SH-SY5Y (cell line): ENCODE results near the gene FAU.

ENCODE experiments used
- GATA2 ChIP-seq: IDR thresholded peaks from 2 replicates; pipeline ENCODE4 v1.6.1; 2011; ENCODE audit warnings: mild to moderate bottlenecking, low read depth, low read length
- GATA3 ChIP-seq: IDR thresholded peaks from 2 replicates; pipeline ENCODE4 v1.6.1; 2011; ENCODE audit warnings: low read depth, mild to moderate bottlenecking, low read length, moderate library complexity

The FAU gene

DNA sequence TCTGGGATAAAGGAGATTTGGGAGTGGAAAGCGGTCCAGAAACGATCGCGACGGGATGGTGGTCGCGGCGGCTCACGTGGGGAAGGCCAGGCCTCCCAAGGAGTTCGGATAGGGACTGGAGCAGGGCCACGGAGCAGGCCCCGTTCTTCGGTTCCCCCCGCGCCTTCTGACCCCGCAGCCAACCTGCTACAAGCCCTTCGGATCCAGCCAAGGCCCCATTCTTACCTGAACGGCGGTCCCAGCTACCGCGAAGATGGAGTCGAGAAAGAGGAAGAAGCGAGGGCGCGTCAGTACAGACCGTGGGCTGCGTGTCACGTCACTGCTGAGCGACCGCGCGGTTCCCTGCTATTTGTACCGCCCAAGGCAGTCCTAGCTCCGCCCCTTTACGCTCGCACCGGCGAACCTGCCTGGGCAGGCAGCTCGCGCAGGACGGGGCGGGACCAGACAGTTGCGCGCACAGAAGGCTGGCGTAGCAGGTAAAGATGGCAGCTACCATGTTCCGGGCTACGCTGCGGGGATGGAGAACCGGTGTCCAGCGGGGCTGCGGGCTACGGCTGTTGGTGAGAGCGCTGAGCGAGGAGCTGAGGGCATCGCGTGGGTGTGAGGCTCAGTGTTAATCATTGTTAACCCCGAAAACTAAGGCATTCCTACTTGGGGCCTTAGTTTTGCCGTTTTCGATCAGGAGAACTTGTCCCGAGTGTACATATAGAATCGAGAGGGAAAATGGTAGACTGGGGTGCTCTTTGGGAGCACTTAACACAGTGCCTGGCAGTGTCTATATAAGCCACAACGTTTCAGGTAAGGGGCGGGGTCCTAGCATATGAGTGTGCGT is at the start of gene FAU, which contains the start of gene MRPL49:
Gene FAU (minus strand): TSS at position 270 of the 832 bp plus-strand sequence. CDS start 321 bp downstream, outside the sequence.
Gene MRPL49 (plus strand): TSS at position 457 of the 832 bp plus-strand sequence. CDS start 26 bp downstream, at position 483.
- TF ChIP-seq GATA2 (no peak), GATA3 (no peak)

GRCh38 chr11:65170058-65170534 is 48.2 kb upstream of the FAU start, which contains the start of gene SPDYC:
TSS of gene SPDYC (plus strand) at chr11:65170233. CDS start at chr11:65171358, 1,125 bp downstream.
- TF ChIP-seq GATA2: no peak
- TF ChIP-seq GATA3: no peak

- TF ChIP-seq GATA2 (no peak), GATA3 (no peak)
Measured at GRCh38 chr11:65169164-65169641, 47.3 kb upstream of the FAU start.

DNA sequence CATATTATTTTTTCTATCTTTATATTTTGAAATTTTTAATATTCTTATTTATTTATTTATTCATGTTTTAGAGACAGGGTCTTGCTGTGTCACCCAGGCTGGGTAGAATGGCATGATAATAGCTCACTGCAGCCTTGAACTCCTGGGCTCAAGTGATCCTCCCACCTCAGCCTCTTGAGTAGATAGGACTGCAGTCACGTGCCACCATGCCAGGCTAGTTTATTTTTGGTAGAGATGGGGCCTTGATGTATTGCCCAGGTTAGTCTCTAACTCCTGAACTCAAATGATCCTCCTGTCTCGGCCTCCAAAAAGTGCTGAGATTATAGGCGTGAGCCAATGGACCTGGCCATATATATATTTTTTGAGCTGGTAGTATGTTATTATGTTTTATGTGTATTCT is 45.7 kb upstream of the FAU start:
- no peak for TF ChIP-seq GATA3
- TF ChIP-seq GATA2: no peak

GRCh38 chr11:65166893-65167292 is 45.0 kb upstream of the FAU start:
- no peak for TF ChIP-seq GATA3
- no peak for TF ChIP-seq GATA2

DNA sequence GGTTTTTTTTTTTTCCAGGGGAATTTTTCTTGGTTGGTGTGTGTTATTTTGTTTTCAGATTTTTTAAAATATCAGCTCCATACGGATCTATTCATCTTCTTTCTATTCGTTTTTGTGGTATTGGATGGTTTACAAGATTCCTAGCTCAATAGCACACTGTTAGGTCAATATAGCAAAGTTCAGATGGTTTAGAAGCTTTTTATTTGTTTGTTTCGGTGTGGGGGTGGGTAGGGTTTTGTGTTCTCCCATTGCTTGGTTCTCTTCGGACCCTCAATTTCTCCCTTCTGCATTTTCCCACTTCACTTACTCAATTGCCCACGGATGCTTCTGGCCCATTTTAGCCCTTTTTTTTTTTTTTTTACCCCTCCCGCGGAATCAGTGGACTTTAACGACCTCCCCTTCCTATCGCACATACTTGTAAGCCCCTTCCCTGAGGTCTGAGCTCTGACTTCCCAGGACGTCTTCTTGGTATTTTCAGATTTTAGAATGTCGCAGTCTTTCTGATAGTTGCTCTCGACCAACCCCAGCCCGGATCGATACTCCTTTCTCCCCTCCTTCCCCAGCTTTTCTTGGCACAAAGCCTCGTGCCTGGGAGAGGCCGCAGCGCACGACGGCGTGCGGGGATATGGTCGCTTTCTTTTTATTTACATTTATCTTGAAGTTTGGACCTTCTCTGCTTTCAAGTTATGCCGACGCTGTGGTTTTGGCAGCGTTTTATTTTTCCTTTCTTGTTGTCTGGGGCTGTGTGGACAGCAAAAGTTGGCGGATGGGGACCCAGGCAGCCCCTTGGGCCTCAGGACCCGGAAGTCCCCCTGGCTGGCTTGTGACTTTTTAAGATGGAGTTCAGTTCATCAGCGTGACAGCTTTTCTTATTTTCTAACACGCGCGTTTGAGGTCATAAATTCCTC is 43.7 kb upstream of the FAU start:
- TF ChIP-seq GATA3 (no peak), GATA2 (no peak)

DNA sequence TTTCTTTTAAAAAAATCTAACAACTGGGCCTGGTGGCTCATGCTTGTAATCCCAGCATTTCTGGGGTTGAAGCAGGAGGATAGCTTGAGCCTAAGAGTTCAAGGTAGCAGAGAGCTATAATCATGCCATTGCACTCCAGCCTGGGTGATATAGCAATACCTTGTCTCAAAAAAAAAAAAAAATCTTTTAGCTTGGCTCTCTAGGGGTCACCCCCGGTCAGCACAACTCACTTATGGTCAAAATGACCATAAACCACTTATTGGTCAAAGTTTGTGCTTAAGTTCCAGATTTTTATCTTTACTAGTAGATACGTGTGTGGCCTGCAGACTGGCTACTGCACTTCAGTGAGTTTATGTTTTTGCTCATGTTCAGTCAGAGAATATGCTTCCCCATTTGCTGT is 41.8 kb upstream of the FAU start:
- no peak for TF ChIP-seq GATA2
- TF ChIP-seq GATA3: no peak

DNA sequence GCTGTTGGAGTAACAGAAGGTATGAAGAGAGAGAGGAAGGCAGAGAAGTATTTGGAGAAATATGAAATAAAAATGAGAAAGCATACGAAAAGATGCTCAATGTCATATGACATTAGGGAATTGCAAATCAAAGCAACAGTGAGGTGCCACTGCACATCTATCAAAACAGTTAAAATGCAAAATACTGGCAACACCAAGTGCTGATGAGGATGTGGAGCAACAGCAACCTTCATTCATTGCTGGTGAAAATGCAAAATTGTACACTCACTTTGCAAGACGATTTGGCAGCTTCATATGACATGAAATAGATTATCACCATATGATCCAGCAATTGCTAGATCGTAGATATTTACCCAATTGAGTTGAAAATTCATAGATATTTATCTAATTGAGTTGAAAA is 38.7 kb upstream of the FAU start:
- TF ChIP-seq GATA2 (no peak), GATA3 (no peak)

DNA sequence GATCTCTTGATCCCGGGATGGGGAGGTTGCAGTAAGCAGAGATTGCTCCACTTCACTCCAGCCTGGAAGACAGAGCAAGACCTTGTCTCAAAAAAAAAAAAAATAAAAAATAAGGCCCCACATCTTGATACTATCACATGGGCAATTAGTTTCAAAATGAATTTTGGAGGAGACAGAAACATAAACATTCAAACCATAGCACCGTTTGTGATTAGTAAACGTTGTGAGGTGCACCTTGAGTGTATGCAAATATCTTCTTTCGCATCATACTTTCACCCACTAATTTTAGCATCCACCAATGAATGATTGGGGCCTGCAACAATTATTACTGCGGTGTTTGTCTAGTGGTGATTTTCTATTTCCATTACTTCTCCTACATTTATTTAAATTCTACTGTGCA is 37.1 kb upstream of the FAU start:
- no peak for TF ChIP-seq GATA3
- TF ChIP-seq GATA2: no peak

- TF ChIP-seq GATA2: no peak
- TF ChIP-seq GATA3: no peak
Measured at GRCh38 chr11:65157336-65157735, 35.4 kb upstream of the FAU start.

DNA sequence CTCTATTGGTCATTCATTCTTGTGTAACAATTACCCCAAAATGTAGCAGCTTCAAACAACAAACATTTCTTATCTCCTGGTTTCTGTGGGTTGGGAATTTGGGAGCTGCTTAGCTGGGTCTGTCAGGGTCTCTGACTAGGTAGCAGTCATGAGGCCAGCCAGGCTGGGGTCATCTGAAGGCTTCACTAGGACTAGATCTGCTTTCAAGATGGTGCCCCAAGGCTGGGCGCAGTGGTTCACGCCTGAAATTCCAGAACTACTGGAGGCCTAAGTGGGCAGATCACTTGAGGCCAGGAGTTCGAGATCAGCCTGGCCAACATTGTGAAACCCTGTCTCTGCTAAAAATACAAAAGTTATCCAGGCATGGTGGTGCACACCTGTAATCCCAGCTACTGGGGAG is 35.0 kb upstream of the FAU start:
- TF ChIP-seq GATA3 (no peak), GATA2 (no peak)

- TF ChIP-seq GATA2 (no peak), GATA3 (no peak)
Measured at GRCh38 chr11:65156256-65156655, 34.3 kb upstream of the FAU start.

DNA sequence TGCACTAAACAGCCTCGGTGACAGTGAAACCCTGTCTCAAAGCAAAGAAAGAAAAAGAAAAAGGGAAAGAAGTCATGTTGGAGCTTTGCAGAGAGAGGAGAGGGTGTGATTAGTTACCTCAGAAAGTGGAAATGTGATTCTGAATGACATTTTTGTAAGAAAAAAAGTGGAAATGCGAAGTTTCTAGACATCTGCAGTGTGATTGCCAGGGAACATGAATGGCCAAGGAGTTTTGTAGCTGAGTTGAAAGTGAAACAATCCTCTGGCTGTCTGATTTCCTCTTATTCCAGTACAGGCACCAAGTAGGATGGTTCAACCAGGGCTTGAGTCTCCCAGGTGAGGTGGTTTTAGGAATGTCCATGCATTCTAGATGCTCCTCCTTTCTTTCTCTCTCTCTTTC is 30.2 kb upstream of the FAU start:
- TF ChIP-seq GATA3 (no peak), GATA2 (no peak)

GRCh38 chr11:65151331-65151899 is 29.5 kb upstream of the FAU start:
- TF ChIP-seq GATA3 (no peak), GATA2 (no peak)
